GM13977 (cell line): ENCODE measurements around the gene TFEC.
"Not testable (repeated sequence)": the region's sequence is repeated elsewhere in the genome, so short reads cannot be mapped to it uniquely, and the experiment has no call there.

Experiments used
- DNase-seq: peaks from one replicate; pipeline ENCODE4 v3.0.0; 2012; ENCODE audit warnings: low spot score
- in situ Hi-C: fragments of 300-500 bp; cut with MboI; formaldehyde crosslinking; loops from one replicate; pipeline ENCODE4 v1.12.0; 2022; ENCODE audit warnings: low sequenced_read_pairs, low pct_unique_long_range_greater_than_20kb, mixed read lengths, inconsistent platforms; ENCODE audit not compliant: unreplicated experiment
- TF ChIP-seq, protein P1 (sequence below): IDR thresholded peaks from 2 replicates; pipeline ENCODE4 v1.5.1; 2012; ENCODE audit warnings: mild to moderate bottlenecking, control low read depth; ENCODE audit not compliant: insufficient read depth; ENCODE audit errors: extremely low read depth, missing control alignments

TFEC gene

DNA sequence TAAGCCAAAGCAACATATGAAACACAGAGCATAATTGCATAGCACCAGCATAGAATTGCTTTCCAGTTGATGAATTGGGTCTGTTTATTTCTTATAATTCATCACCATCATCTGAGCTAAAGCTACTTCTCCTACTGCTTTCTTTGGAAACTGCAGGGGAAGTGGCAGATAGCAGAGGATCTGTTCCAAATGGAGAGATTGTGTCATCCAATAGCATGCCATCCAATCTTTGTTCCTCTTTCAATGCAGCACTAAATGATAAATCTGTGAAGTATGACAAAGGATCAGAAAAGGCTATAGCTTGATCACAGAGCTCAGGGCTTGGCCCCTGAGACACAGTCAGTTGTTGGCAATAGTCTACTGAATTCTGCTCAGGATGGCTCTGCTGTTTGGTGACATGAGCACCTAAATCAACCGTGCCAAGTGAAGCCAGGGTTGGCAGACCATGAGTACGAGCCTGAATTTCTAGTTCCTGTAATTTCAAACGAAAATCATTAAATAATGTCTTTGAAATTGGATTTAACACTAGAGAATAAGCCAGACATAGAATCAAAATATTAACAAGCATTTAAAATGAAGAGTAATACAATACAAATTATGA lies 90.0 kb downstream of the TFEC start:
- in situ Hi-C loops: no loop called here
- TF ChIP-seq, protein P1, sequence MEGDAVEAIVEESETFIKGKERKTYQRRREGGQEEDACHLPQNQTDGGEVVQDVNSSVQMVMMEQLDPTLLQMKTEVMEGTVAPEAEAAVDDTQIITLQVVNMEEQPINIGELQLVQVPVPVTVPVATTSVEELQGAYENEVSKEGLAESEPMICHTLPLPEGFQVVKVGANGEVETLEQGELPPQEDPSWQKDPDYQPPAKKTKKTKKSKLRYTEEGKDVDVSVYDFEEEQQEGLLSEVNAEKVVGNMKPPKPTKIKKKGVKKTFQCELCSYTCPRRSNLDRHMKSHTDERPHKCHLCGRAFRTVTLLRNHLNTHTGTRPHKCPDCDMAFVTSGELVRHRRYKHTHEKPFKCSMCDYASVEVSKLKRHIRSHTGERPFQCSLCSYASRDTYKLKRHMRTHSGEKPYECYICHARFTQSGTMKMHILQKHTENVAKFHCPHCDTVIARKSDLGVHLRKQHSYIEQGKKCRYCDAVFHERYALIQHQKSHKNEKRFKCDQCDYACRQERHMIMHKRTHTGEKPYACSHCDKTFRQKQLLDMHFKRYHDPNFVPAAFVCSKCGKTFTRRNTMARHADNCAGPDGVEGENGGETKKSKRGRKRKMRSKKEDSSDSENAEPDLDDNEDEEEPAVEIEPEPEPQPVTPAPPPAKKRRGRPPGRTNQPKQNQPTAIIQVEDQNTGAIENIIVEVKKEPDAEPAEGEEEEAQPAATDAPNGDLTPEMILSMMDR: no peak
- DNase-seq: no peak

DNA sequence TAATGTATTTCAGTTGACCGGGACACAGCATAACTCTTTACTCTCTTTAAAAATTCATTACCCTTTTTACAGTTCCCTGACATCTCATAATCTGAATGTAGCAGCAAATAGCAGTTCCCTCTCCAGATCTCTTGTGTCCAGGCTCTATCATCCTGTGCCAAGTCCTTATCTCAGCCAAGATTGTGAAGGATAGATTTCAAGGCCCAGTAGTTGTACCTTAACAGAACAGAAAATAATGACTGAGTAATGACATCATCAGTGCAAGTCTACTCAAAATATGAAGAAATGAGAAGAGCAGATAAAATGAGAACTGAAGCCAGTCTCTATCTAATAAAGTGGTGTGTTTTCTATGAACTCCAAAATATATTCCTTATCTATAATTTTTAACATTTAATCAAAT lies 92.6 kb downstream of the TFEC start:
- in situ Hi-C loops: no loop called here
- DNase-seq: no peak
- TF ChIP-seq, protein P1: no peak

DNA sequence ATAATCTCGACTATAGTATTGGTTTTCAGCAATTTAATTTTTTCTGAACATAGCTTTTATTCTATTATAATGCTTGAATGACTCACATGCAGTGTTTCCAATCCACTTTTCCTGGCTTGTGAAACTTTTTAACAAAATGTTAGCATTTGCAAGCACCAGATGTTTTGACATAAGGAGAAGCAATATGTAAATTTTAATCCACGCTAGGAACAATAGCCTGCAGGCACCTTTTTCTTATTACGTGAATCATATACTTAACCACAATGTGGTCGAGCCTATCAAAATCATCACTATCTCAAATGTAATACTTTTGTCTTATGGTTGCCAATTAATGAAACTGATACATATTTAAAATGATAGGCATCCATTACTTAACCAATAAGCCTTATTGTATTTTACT lies 97.1 kb downstream of the TFEC start:
- in situ Hi-C loops: no loop called here
- TF ChIP-seq, protein P1: no peak
- DNase-seq: no peak

DNA sequence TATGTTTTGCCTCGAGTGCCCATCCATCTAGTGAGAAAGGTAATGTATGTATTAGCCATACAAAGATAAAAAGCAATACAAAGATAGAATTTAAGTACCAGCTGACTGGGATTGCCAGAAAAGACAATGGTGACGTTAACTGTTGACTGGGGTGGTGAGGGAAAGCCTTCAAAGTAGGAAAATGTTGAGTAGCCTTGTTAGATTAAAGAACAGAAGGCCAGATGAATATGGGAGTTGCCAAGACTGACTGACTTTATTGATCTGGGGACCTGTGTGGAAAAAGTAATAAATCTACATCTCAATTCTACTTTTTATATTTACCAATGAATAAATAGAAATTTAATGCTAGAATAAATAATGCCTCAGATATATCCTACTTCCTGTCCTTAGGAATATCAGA lies 97.7 kb downstream of the TFEC start:
- in situ Hi-C loops: no loop called here
- TF ChIP-seq, protein P1: no peak
- no peak for DNase-seq

DNA sequence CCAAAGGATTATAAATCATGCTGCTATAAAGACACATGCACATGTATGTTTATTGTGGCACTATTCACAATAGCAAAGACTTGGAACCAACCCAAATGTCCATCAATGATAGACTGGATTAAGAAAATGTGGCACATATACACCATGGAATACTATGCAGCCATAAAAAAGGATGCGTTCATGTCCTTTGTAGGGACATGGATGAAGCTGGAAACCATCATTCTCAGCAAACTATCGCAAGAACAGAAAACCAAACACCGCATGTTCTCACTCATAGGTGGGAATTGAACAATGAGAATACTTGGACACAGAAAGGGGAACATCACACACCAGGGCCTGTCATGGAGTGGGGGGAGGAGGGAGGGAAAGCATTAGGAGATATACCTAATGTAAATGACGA lies 100.4 kb downstream of the TFEC start:
- DNase-seq, in situ Hi-C loops: not testable (repeated sequence)

DNA sequence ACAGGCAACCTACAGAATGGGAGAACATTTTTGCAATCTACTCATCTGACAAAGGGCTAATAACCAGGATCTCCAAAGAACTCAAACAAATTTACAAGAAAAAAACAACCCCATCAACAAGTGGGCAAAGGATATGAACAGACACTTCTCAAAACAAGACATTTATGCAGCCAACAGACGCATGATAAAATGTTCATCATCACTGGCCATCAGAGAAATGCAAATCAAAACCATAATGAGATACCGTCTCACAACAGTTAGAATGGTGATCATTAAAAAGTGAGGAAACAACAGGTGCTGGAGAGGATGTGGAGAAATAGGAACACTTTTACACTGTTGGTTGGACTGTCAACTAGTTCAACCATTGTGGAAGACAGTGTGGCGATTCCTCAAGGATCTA lies 100.8 kb downstream of the TFEC start:
- DNase-seq, in situ Hi-C loops: not testable (repeated sequence)

DNA sequence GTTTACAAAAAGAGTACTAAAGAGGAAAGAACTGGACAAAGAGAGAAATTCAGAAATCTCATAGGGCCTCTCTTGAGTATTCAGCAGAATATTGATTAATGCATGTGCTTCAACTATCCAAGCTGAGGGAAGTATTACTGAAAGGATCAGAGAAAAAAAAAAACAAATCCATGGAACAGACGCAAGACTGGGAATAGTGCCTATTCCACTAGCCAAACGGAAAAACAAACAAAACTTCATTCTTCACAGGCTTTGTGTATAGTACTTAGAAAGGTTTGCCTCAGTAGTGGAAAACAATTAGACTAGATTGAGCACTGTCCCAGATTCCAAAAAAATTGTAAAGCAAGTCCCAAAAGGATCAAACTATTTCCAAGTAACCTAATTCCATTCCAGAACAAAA lies 106.2 kb downstream of the TFEC start:
- TF ChIP-seq, protein P1: no peak
- no peak for DNase-seq
- in situ Hi-C loops: no loop called here

DNA sequence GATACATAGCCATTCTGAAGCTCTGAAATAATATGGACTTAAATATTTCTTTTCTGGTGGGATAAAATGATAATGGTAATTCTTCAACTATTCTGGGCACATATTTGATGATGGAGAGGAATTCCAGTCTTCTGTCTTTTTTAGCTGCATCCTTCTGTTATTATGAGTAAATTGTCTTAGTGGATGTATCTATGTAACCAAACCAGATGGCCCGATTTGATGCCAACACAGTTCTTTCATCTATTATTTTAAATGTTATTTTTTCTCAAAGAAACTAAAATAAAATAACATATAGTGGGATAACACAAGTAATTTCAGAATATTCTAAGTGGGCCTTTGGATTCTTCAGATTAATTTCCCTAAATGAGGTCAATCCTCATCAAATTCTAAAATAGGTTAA lies 110.2 kb downstream of the TFEC start:
- in situ Hi-C loops: no loop called here
- DNase-seq: no peak
- TF ChIP-seq, protein P1: no peak
